Mesenteric fat pad (tissue), 1 donor: Measurements from ENCODE around the gene ALKBH3. TPM values are rescaled to one million over a fixed set of nuclear protein-coding genes. Genes with fewer than 3 reads are reported as not detected.

Experiments
- DNase-seq: peaks from one replicate; pipeline ENCODE4 v3.0.0-alpha.2; 2020; ENCODE audit warnings: low spot score
- total RNA-seq: library from RNA; stranded (reverse); fragmentation: NEBNext Ultra II Directional; extraction: Animal tissue kit (Norgen Biotek cat#: 25700); gene quantifications from one replicate; pipeline ENCODE4 v1.2.1, GENCODE V29; 2021
- donor health status: DM: yes; HTN: yes; CAD: no.

ALKBH3 gene
- total RNA-seq, 1 donor from 2014 or later, result 31.0 TPM

GRCh38 chr11:43922295-43922648 lies 41.6 kb downstream of the ALKBH3 start:
- DNase-seq, result no peak

GRCh38 chr11:43922744-43923405 lies 42.2 kb downstream of the ALKBH3 start:
- DNase-seq, result no peak

GRCh38 chr11:43923406-43924111 lies 42.9 kb downstream of the ALKBH3 start:
- no peak for DNase-seq

GRCh38 chr11:43924112-43924855 lies 43.7 kb downstream of the ALKBH3 start:
- no peak for DNase-seq

GRCh38 chr11:43925063-43925931 lies 44.7 kb downstream of the ALKBH3 start:
- DNase-seq, result no peak

GRCh38 chr11:43925932-43926505 lies 45.4 kb downstream of the ALKBH3 start:
- DNase-seq, result no peak

GRCh38 chr11:43927070-43927469 lies 46.4 kb downstream of the ALKBH3 start:
- no peak for DNase-seq

- DNase-seq, result no peak
Measured at GRCh38 chr11:43927925-43928707, 47.5 kb downstream of the ALKBH3 start.

GRCh38 chr11:43928721-43929120 lies 48.1 kb downstream of the ALKBH3 start:
- no peak for DNase-seq

GRCh38 chr11:43930868-43931716 lies 50.5 kb downstream of the ALKBH3 start:
- DNase-seq, result no peak

- DNase-seq, result no peak
Measured at GRCh38 chr11:43931717-43932039, 51.0 kb downstream of the ALKBH3 start.

- DNase-seq, result no peak
Measured at GRCh38 chr11:43933226-43933607, 52.6 kb downstream of the ALKBH3 start.

GRCh38 chr11:43933608-43934551 lies 53.2 kb downstream of the ALKBH3 start:
- no peak for DNase-seq

GRCh38 chr11:43934601-43935423 lies 54.2 kb downstream of the ALKBH3 start:
- no peak for DNase-seq

GRCh38 chr11:43935424-43935979 lies 54.9 kb downstream of the ALKBH3 start:
- no peak for DNase-seq

- DNase-seq, result no peak
Measured at GRCh38 chr11:43936076-43936475, 55.4 kb downstream of the ALKBH3 start.
